ENCODE results near the gene MCM9. TPM values are rescaled to one million over a fixed set of nuclear protein-coding genes. Genes with fewer than 3 reads are reported as not detected.
A peak's percentile ranks its signal among the peaks of the same experiment; 100 is the strongest.

Gene MCM9
- total and polyA plus RNA-seq, 2 of the 13 experiments (the other 11 are each of a cell fraction or from before 2014, with no cell fraction given) = 3.8 to 17.2 TPM

DNA sequence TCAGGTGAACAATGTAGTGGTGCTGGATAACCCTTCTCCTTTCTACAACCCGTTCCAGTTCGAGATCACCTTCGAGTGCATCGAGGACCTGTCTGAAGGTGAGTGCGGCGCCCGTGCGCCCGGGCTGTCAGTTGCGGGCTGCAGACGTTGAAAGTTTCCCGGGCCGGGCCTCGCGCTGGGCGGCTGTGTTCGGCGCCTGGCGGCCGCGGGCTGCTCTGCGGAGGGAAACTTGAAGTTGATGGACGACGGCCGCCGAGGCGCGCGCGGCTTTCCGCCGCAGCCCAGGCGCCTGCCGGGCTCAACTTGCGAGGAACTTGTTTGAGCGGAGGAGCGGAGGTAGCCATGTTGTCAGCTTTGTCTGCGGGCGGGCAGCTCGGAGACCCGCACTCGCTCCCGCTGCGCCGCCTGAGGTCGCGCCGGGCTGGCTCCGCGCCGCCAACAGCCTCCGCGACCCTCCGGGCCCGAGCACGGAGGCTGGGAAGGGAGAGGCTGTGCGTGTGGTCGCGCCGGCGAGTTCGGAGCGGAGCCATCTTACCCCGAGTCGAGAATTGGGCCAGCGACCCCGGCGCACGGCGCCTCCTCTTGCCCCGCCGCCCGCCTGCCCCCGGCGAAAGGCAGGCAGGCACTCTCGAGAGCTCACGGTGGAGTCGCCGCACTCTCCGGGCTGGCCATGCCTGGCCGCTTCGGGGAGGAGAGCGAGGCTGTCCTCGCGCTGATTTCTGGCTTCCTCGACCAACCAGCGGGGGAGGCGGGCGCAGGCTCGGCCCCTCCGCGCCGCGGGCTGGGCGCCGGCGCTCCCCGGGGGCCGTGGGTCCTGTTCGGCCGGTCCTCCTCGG is 40.3 kb downstream of the MCM9 start (continued):
- TF ChIP-seq ZNF878 (CRISPR knock-in tag; IDR thresholded peaks at IDR 0.05) (0 out of 2 replicates have a peak, but pooled peaks have one; percentile 73), SIN3A (IDR thresholded peaks at IDR 0.05; ENCODE audit: borderline replicate concordance, low read depth, low read length) (peak; percentile 52; the same call in 1 of the 2 replicates), ZNF589 (CRISPR knock-in tag; conservative IDR thresholded peaks at IDR 0.05) (peak; percentile 88; the same call in 1 of the 2 replicates), SOX5 (CRISPR knock-in tag; IDR thresholded peaks at IDR 0.05; ENCODE audit: borderline replicate concordance) (no peak), ZNF761 (CRISPR knock-in tag; conservative IDR thresholded peaks at IDR 0.05) (peak; percentile 52; the same call in 1 of the 2 replicates), MAFG (CRISPR knock-in tag; IDR thresholded peaks at IDR 0.05) (no peak), WIZ (CRISPR knock-in tag; IDR thresholded peaks at IDR 0.05) (no peak; the same call in 1 of the 2 replicates), DNMT3B (CRISPR knock-in tag; conservative IDR thresholded peaks at IDR 0.05) (no peak), NONO (IDR thresholded peaks at IDR 0.05) (no peak), NONO (CRISPR knock-in tag; conservative IDR thresholded peaks at IDR 0.05) (peak; percentile 12; the same call in 1 of the 2 replicates), HNRNPLL (IDR thresholded peaks at IDR 0.05; ENCODE audit: low read depth, low read length, poor library complexity, severe bottlenecking) (peak; percentile 69), SP140L (CRISPR knock-in tag; IDR thresholded peaks at IDR 0.05; ENCODE audit: borderline replicate concordance) (0 out of 2 replicates have a peak, but pooled peaks have one; percentile 14), ZFP36 (IDR thresholded peaks at IDR 0.05; ENCODE audit: borderline replicate concordance, low read depth, low read length, partially characterized antibody) (no peak), ZNF577 (CRISPR knock-in tag; IDR thresholded peaks at IDR 0.05; ENCODE audit: borderline replicate concordance, low read depth) (no peak), ZFP41 (CRISPR knock-in tag; IDR thresholded peaks at IDR 0.05; ENCODE audit: borderline replicate concordance) (peak; percentile 32; the same call in 1 of the 2 replicates), SIX1 (CRISPR knock-in tag; IDR thresholded peaks at IDR 0.05; ENCODE audit: borderline replicate concordance) (no peak), ZZZ3 (CRISPR knock-in tag; IDR thresholded peaks at IDR 0.05; ENCODE audit: borderline replicate concordance) (no peak), GATAD2A (CRISPR knock-in tag; IDR thresholded peaks at IDR 0.05) (no peak), ZNF543 (CRISPR knock-in tag; IDR thresholded peaks at IDR 0.05) (peak; percentile 71; the same call in 1 of the 2 replicates), ZNF564 (CRISPR knock-in tag; IDR thresholded peaks at IDR 0.05) (peak; percentile 33)
- TF ChIP-seq, protein P1, sequence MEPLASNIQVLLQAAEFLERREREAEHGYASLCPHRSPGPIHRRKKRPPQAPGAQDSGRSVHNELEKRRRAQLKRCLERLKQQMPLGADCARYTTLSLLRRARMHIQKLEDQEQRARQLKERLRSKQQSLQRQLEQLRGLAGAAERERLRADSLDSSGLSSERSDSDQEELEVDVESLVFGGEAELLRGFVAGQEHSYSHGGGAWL (CRISPR knock-in tag; IDR thresholded peaks at IDR 0.05) = no peak; the same call in 1 of the 2 replicates
- TF ChIP-seq, protein P2, sequence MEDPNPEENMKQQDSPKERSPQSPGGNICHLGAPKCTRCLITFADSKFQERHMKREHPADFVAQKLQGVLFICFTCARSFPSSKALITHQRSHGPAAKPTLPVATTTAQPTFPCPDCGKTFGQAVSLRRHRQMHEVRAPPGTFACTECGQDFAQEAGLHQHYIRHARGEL (CRISPR knock-in tag; IDR thresholded peaks at IDR 0.05) = peak; percentile 64; the same call in 1 of the 2 replicates
- TF ChIP-seq, protein P3, sequence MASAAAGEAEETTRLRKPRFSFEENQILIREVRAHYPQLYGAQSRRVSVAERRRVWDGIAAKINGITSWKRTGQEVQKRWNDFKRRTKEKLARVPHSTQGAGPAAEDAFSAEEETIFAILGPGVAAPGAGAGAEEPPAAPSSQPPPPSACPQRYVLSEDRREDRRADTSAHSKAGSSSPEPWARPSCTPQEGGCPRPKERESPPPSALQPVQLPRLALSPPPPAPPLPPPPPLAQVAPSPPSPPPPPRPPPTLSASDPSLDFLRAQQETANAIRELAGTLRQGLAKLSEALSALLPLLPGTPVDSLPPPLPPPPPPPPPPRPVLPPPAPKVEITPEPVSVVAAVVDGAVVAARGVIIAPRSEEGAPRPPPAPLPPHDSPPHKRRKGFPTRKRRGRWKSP (CRISPR knock-in tag; IDR thresholded peaks at IDR 0.05) = peak; percentile 83
- TF ChIP-seq, protein P4, sequence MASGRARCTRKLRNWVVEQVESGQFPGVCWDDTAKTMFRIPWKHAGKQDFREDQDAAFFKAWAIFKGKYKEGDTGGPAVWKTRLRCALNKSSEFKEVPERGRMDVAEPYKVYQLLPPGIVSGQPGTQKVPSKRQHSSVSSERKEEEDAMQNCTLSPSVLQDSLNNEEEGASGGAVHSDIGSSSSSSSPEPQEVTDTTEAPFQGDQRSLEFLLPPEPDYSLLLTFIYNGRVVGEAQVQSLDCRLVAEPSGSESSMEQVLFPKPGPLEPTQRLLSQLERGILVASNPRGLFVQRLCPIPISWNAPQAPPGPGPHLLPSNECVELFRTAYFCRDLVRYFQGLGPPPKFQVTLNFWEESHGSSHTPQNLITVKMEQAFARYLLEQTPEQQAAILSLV (CRISPR knock-in tag; IDR thresholded peaks at IDR 0.05; ENCODE audit: borderline replicate concordance) = no peak
- TF ChIP-seq, protein P5, sequence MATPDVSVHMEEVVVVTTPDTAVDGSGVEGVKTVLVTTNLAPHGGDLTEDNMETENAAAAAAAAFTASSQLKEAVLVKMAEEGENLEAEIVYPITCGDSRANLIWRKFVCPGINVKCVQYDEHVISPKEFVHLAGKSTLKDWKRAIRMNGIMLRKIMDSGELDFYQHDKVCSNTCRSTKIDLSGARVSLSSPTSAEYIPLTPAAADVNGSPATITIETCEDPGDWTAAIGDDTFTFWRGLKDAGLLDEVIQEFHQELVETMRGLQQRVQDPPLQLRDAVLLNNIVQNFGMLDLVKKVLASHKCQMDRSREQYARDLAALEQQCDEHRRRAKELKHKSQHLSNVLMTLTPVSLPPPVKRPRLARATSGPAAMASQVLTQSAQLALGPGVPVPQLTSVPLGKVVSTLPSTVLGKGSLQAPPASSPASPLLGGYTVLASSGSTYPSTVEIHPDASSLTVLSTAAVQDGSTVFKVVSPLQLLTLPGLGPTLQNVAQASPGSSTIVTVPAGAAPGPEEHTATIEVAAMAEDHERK (CRISPR knock-in tag; IDR thresholded peaks at IDR 0.05; ENCODE audit: low read depth) = no peak
